AG08396 (cell line): ENCODE data around the gene OTUD1.
"Not testable (repeated sequence)": the region's sequence is repeated elsewhere in the genome, so short reads cannot be mapped to it uniquely, and the experiment has no call there.

Source experiments
- DNase-seq: peaks from one replicate; pipeline ENCODE4 v3.0.0; 2012; ENCODE audit warnings: low spot score, mixed read lengths

OTUD1 gene

GRCh38 chr10:23438547-23439451 is at the start of gene OTUD1:
OTUD1 (plus strand) TSS chr10:23439075; CDS start chr10:23439458, 383 bp downstream.
- DNase-seq: peak; percentile 97

- not testable (repeated sequence) for DNase-seq
These were observed 48.5 kb upstream of the OTUD1 start for GRCh38 chr10:23390408-23390807.

GRCh38 chr10:23390809-23391208 is 48.1 kb upstream of the OTUD1 start:
- no peak for DNase-seq

GRCh38 chr10:23391821-23392220 is 47.1 kb upstream of the OTUD1 start:
- DNase-seq: no peak

- DNase-seq: no peak
These were observed 43.9 kb upstream of the OTUD1 start for GRCh38 chr10:23395017-23395416.

- no peak for DNase-seq
These were observed 42.2 kb upstream of the OTUD1 start for GRCh38 chr10:23396695-23397094.

GRCh38 chr10:23399701-23400144 is 39.2 kb upstream of the OTUD1 start:
- peak; percentile 21 for DNase-seq

- no peak for DNase-seq
These were observed 36.0 kb upstream of the OTUD1 start for GRCh38 chr10:23402856-23403255.

- no peak for DNase-seq
These were observed 35.6 kb upstream of the OTUD1 start for GRCh38 chr10:23403278-23403677.

GRCh38 chr10:23403719-23404118 is 35.2 kb upstream of the OTUD1 start:
- no peak for DNase-seq

GRCh38 chr10:23404461-23404980 is 34.4 kb upstream of the OTUD1 start:
- no peak for DNase-seq

GRCh38 chr10:23405540-23405939 is 33.3 kb upstream of the OTUD1 start:
- no peak for DNase-seq

- no peak for DNase-seq
These were observed 32.5 kb upstream of the OTUD1 start for GRCh38 chr10:23406409-23406808.

GRCh38 chr10:23408330-23408976 is 30.4 kb upstream of the OTUD1 start:
- peak; percentile 29 for DNase-seq

GRCh38 chr10:23412223-23412622 is 26.7 kb upstream of the OTUD1 start:
- DNase-seq: no peak

GRCh38 chr10:23413629-23414089 is 25.2 kb upstream of the OTUD1 start:
- DNase-seq: no peak

GRCh38 chr10:23414658-23415057 is 24.2 kb upstream of the OTUD1 start:
- no peak for DNase-seq

- no peak for DNase-seq
These were observed 21.6 kb upstream of the OTUD1 start for GRCh38 chr10:23417254-23417653.

GRCh38 chr10:23418051-23418681 is 20.7 kb upstream of the OTUD1 start:
- no peak for DNase-seq

- no peak for DNase-seq
These were observed 19.7 kb upstream of the OTUD1 start for GRCh38 chr10:23419201-23419600.

- no peak for DNase-seq
These were observed 19.1 kb upstream of the OTUD1 start for GRCh38 chr10:23419655-23420329.

GRCh38 chr10:23421397-23421796 is 17.5 kb upstream of the OTUD1 start:
- no peak for DNase-seq
